H1 (cell line): ENCODE data around the gene SLC10A6. TPM values are rescaled to one million over a fixed set of nuclear protein-coding genes. Genes with fewer than 3 reads are reported as not detected.

Source experiments
- CBX8 ChIP-seq: fragments of 300-800, 300-1000 bp; sonication (generic); IDR thresholded peaks from 2 replicates; pipeline ENCODE4 v1.7.1; 2016; ENCODE audit warnings: low read depth, low read length, borderline replicate concordance
- polyA plus RNA-seq, 7 experiments: library from polyadenylated mRNA; depleted of rRNA in 3 of 7; stranded (reverse) in 5 of 7; unstranded in 2 of 7; fragments of >200 nt in 5 of 7; fragments of 200-250 nt in 2 of 7; gene quantifications; 1 replicate in 5 of 7; 2 replicates in 1 of 7; 4 replicates in 1 of 7; pipeline versions ENCODE4 v1.2.1 to v1.2.3, GENCODE V29; 2011 to 2013; ENCODE audit warnings: missing spikeins in 2 of 7, mixed read lengths in 2 of 7
- total RNA-seq: library from RNA; stranded (reverse); fragmentation: NEBNext Ultra II Directional; extraction: Animal tissue kit (Norgen Biotek cat#: 25700); gene quantifications from 2 replicates; pipeline ENCODE4 v1.2.1, GENCODE V29; 2021

Gene SLC10A6
- total and polyA plus RNA-seq, 2 of the 8 experiments (the other 6 are each of a cell fraction or from before 2014, with no cell fraction given): not detected

GRCh38 chr4:86841309-86841708, 7.9 kb downstream of the SLC10A6 start (continued):
- no peak for TF ChIP-seq CBX8
